Activated B cell treated with CpG ODN at 0.5 μM for 24 hours (primary cell): Measurements from ENCODE around the gene NLRP5. TPM values are rescaled to one million over a fixed set of nuclear protein-coding genes. Genes with fewer than 3 reads are reported as not detected.

Source experiments
- ATAC-seq: fragments of 200-7000 bp; cut with Tn5 transposase; one replicate; pipeline ENCODE4 v1.10.0; 2021; ENCODE audit warnings: low read depth, mild to moderate bottlenecking, moderate library complexity
- CTCF ChIA-PET: fragments of 350-600 bp; sonication (Branson Sonifier 250); formaldehyde crosslinking; loops from one replicate; lab custom pipeline; 2021; ENCODE audit warnings: antibody characterized with exemption; lab: Charles Lee
- POLR2A ChIA-PET: fragments of 350-600 bp; sonication (Branson Sonifier 250); formaldehyde crosslinking; loops from one replicate; lab custom pipeline; 2021; ENCODE audit warnings: antibody characterized with exemption; lab: Charles Lee
- DNase-seq: peaks from one replicate; pipeline ENCODE4 v3.0.0; 2022
- H3K27ac Mint-ChIP-seq: one replicate; pipeline ENCODE4 v1.8.0; 2020; ENCODE audit warnings: mixed read lengths
- H3K27me3 Mint-ChIP-seq: one replicate; pipeline ENCODE4 v1.8.0; 2021; ENCODE audit warnings: mixed read lengths
- H3K36me3 Mint-ChIP-seq: one replicate; pipeline ENCODE4 v1.8.0; 2021; ENCODE audit warnings: low read depth, mixed read lengths
- H3K4me1 Mint-ChIP-seq: one replicate; pipeline ENCODE4 v1.8.0; 2021; ENCODE audit warnings: mixed read lengths
- H3K4me3 Mint-ChIP-seq: one replicate; pipeline ENCODE4 v1.8.0; 2020; ENCODE audit warnings: mild to moderate bottlenecking, mixed read lengths
- H3K9me3 Mint-ChIP-seq: one replicate; pipeline ENCODE4 v1.8.0; 2020; ENCODE audit warnings: mixed read lengths
- intact Hi-C: fragments of 100-400 bp; cut with micrococcal nuclease; formaldehyde crosslinking; loops from one replicate; pipeline ENCODE4 v1.15.1; 2024
- total RNA-seq: library from RNA; stranded (reverse); gene quantifications from 2 replicates; pipeline ENCODE4 v1.2.3, GENCODE V29; 2022
- TF ChIP-seq, protein P1 (sequence below): fragments of 200-600 bp; IDR thresholded peaks from one replicate; pipeline ENCODE4 v1.8.0; 2022; ENCODE audit warnings: antibody characterized with exemption, mild to moderate bottlenecking

Gene NLRP5
- total RNA-seq, 1 donor from 2014 or later, result not detected

DNA sequence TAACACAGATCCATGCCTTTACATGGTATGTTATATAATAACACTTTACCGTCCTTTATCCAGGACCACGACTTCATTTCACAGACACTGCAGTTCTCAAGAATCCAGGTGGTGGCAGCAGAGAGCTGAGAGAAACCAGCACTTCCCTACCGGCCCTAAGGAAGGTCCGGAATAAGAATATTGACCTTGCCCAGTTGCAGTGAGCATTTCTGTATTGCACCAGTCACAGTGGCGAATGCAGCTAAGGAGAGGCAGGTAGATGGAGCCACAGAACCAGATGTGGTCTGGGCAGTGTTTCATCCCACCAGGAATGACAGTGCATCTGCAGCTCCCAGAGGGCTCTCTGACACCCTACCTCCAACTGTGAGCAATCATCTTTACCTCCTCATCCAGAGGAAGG lies 89.9 kb downstream of the NLRP5 start:
- ChIA-PET POLR2A (no interaction called here), CTCF (interaction anchor here (1.2 to 3.4 kb wide), 9 partner anchors 10 to 272 kb away, joined by 3 to 26 read pairs (median 7); partner anchors contain the start of gene GALP)
- DNase-seq (peak; percentile 27), ATAC-seq (no peak)
- H3K27me3 Mint-ChIP-seq, result no peaks in the 10 kb centered on the region
- H3K4me3 Mint-ChIP-seq, result no peak overlapping the region
- TF ChIP-seq, protein P1, sequence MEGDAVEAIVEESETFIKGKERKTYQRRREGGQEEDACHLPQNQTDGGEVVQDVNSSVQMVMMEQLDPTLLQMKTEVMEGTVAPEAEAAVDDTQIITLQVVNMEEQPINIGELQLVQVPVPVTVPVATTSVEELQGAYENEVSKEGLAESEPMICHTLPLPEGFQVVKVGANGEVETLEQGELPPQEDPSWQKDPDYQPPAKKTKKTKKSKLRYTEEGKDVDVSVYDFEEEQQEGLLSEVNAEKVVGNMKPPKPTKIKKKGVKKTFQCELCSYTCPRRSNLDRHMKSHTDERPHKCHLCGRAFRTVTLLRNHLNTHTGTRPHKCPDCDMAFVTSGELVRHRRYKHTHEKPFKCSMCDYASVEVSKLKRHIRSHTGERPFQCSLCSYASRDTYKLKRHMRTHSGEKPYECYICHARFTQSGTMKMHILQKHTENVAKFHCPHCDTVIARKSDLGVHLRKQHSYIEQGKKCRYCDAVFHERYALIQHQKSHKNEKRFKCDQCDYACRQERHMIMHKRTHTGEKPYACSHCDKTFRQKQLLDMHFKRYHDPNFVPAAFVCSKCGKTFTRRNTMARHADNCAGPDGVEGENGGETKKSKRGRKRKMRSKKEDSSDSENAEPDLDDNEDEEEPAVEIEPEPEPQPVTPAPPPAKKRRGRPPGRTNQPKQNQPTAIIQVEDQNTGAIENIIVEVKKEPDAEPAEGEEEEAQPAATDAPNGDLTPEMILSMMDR, result no peak
- H3K9me3 Mint-ChIP-seq, result no peaks in the 10 kb centered on the region
- no peaks in the 10 kb centered on the region for H3K36me3 Mint-ChIP-seq
- intact Hi-C loops, result loop anchor here (1.0 kb wide), 2 partner anchors 96 to 257 kb away; no protein-coding TSS in a partner anchor
- H3K27ac Mint-ChIP-seq, result no peak overlapping the region
- peaks cover 9% of the 10 kb centered on the region for H3K4me1 Mint-ChIP-seq

DNA sequence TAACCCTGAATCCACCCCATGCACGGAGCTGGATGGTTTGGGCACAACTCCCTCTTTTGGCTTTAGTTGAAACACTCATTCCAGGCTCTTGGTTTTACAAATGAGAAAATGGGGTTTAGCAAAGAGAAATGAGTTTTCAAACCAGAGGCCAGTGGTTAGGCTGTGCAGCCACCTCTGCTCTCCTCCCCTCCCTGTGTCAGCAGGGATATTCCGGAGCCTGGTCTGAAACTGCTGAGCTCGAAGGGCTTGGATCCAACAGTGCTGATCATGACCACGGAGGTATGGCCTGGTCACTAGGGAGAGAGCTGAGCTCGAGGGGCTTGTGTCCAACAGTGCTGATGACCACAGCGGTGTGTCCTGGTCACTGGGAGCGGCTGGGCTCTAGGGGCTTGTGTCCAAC lies 93.0 kb downstream of the NLRP5 start:
- CTCF ChIA-PET, result interaction anchor here (1.0 to 5.8 kb wide), 5 partner anchors 13 to 270 kb away, joined by 3 to 33 read pairs (median 8); no protein-coding TSS in a partner anchor
- Mint-ChIP-seq H3K9me3 (no peaks in the 10 kb centered on the region), H3K4me3 (no peak overlapping the region), H3K27ac (no peak overlapping the region), H3K4me1 (peaks cover 17% of the 10 kb centered on the region), H3K27me3 (no peaks in the 10 kb centered on the region), H3K36me3 (no peaks in the 10 kb centered on the region)
- no peak for ATAC-seq
- POLR2A ChIA-PET, result interaction anchor here (0.9 kb wide), 1 partner anchor 174 kb away, joined by 6 read pairs; no protein-coding TSS in a partner anchor
- TF ChIP-seq, protein P1, result no peak
- intact Hi-C loops, result loop anchor here (1.0 to 2.0 kb wide), 7 partner anchors 31 to 271 kb away; partner anchors contain the start of genes ZNF787 and ZSCAN5A
- DNase-seq, result no peak

DNA sequence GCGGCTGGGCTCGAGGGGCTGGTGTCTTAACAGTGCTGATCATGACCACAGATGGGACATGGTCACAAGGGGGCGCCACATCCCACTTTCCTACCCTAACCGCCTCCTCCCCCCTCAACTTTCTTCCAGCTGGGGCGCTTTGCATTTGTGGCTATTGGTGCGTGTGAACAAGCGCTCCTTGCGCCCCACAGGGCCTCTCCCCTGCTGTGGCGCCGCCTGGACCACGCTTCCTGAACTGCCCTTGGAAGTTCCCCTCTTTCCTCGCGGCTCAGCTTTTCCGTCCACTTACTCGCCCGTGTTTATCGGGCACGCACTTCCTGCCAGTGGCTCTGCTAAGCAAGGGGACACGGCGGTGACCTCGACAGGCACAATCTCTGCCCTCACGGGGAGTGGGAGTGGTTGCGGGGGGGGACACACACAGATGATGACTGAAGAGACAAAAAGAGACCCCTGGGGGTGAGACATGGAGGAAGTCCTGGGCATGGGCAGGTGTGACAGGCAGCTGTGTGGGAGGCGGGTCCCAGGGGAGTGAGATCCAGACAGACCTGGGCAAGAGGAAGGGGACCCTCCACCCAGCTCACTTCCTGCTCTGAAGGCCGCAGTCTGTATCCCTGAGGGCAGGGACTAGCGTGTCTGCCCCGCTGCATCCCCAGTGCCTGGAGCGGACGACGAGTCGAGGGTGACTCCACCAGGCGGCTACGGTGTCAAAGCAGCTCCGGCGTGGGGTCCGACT lies 94.3 kb downstream of the NLRP5 start:
- Mint-ChIP-seq H3K27ac (peak overlapping the region; percentile 55), H3K27me3 (no peaks in the 10 kb centered on the region), H3K4me3 (peak overlapping the region; percentile 84), H3K36me3 (peaks cover 4% of the 10 kb centered on the region), H3K4me1 (peaks cover 17% of the 10 kb centered on the region), H3K9me3 (no peaks in the 10 kb centered on the region)
- DNase-seq, result peak; percentile 70
- ATAC-seq, result peak; percentile 82
- ChIA-PET CTCF (interaction anchor here (0.6 to 5.8 kb wide), 15 partner anchors 14 to 448 kb away, joined by 3 to 33 read pairs (median 4); partner anchors contain the start of gene ZNF444), POLR2A (interaction anchor here (0.6 to 1.7 kb wide), 4 partner anchors 10 to 61 kb away, joined by 3 to 13 read pairs (median 4); partner anchors contain the start of genes ZNF444 and ZNF787)
- intact Hi-C loops, result loop anchor here (1.0 to 2.0 kb wide), 7 partner anchors 30 to 269 kb away; partner anchors contain the start of genes ZNF787 and ZSCAN5A
- TF ChIP-seq, protein P1, result no peak

DNA sequence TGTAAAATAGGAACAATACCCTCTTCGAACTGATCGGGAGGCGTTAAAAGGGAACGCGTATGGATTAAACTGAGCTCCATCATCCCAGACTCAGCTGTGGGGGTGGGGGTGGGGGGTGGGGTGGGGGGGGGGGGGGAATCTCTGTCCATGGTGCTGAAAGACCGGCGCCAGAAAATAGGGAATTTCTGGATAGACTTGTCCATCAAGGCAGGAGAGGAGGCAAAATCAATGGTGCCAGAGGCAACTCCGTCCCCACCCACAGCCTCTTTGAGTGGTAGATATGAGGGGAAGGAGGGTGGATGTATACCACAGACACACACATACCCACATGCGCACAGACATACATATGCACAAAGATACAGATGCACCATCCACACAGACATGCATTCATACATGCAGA lies 97.1 kb downstream of the NLRP5 start:
- no peak for ATAC-seq
- Mint-ChIP-seq H3K27ac (no peak overlapping the region), H3K36me3 (peaks cover 10% of the 10 kb centered on the region), H3K4me3 (no peak overlapping the region), H3K9me3 (no peaks in the 10 kb centered on the region), H3K4me1 (peaks cover 17% of the 10 kb centered on the region), H3K27me3 (no peaks in the 10 kb centered on the region)
- intact Hi-C loops, result no loop called here
- POLR2A ChIA-PET, result no interaction called here
- TF ChIP-seq, protein P1, result no peak
- no peak for DNase-seq
- CTCF ChIA-PET, result interaction anchor here (5.8 kb wide), 1 partner anchor 88 kb away, joined by 29 read pairs; no protein-coding TSS in a partner anchor
